Pancreas (tissue), 10 donors: Measurements from ENCODE around the gene AVP. TPM values are rescaled to one million over a fixed set of nuclear protein-coding genes. Genes with fewer than 3 reads are reported as not detected.

Source experiments
- ATAC-seq, 4 donors: fragments of 200-7000 bp; cut with Tn5 transposase; one replicate each; pipeline versions ENCODE4 v1.8.0 to v1.9.1; 2020; ENCODE audit warnings: mild to moderate bottlenecking in 4 of 4, moderate library complexity in 4 of 4
- DNase-seq, 6 donors: peaks; one replicate each; pipeline ENCODE4 v3.0.0-alpha.2; 2020
- FAIRE-seq: peaks from 2 replicates; lab custom pipeline; 2012; peaks lifted over from hg19 to GRCh38; lab: Jason Lieb, UNC
- H3K27ac ChIP-seq, 4 donors: fragments of 200-600 bp; sonication (generic); 1 replicate in 3 of 4; 2 replicates in 1 of 4; pipeline versions ENCODE4 v1.5.0 to v1.8.0; 2020
- H3K27me3 ChIP-seq, 4 donors: fragments of 200-600 bp; one replicate each; pipeline ENCODE4 v1.8.0; 2021
- H3K36me3 ChIP-seq, 3 donors: fragments of 200-600 bp; sonication (generic) in 1 of 3; one replicate each; pipeline versions ENCODE4 v1.5.0 to v1.8.0; 2020 to 2021
- H3K4me1 ChIP-seq, 3 donors: fragments of 200-600 bp; one replicate each; pipeline ENCODE4 v1.8.0; 2021
- H3K4me3 ChIP-seq, 4 donors: fragments of 200-600 bp; sonication (generic) in 2 of 4; one replicate each; pipeline versions ENCODE4 v1.5.0 to v1.8.0; 2020 to 2021
- H3K9me3 ChIP-seq, 4 donors: fragments of 200-600 bp; one replicate each; pipeline ENCODE4 v1.8.0; 2021
- CTCF ChIP-seq, 4 donors: fragments of 200-600 bp; sonication (generic) in 3 of 4; IDR thresholded peaks; one replicate each; pipeline versions ENCODE4 v1.5.0 to v1.8.0; 2021; ENCODE audit warnings: antibody characterized with exemption in 4 of 4
- WGBS, 2 donors: extraction: QIAGEN DNeasy Blood & Tissue Kit; methylation state at CpG; one replicate each; pipeline ENCODE4 v1.1.7; 2013; 5-methylcytosine and 5-hydroxymethylcytosine counted together
- intact Hi-C, 3 donors: fragments of 100-400 bp; cut with DNase I; formaldehyde crosslinking; loops; one replicate each; pipeline versions ENCODE4 v1.11.1 to v1.14.2; 2022
- polyA plus RNA-seq, 2 donors: library from polyadenylated mRNA; stranded (reverse); fragments of 200-250 nt; gene quantifications; one replicate each; pipeline ENCODE4 v1.2.3, GENCODE V29; 2013
- total RNA-seq, 6 donors: library from RNA; stranded (reverse); fragmentation: NEBNext Ultra II Directional in 4 of 6; extraction: Animal tissue kit (Norgen Biotek cat#: 25700) in 4 of 6; gene quantifications; one replicate each; pipeline versions ENCODE4 v1.2.1 to v1.2.4, GENCODE V29; 2021 to 2023
- donor health status: healthy with polysubstance abuse.
- donor health status: DM: no; HTN: no; CAD: no; lungs with moderate emphysema.
- donor health status: DM: no; HTN: no; CAD: no.
- donor health status: control.
- donor health status: control.
- donor health status: Bipolar disorder and iron deficiency.
- donor health status: DM: yes; HTN: yes; CAD: no.
- donor health status: DM: no; HTN: no; CAD: no.
- donor health status: DM: no; HTN: no; CAD: no.
- donor health status: DM: yes; HTN: yes; CAD: no.

The AVP gene
- total and polyA plus RNA-seq, 8 donors = not detected

- ATAC-seq = no peak
- DNase-seq = no peak
- FAIRE-seq = no peak
- no peak overlapping the region for H3K27ac ChIP-seq
- H3K4me3 ChIP-seq = no peak overlapping the region
- no peak for TF ChIP-seq CTCF (IDR thresholded peaks at IDR 0.05)
- H3K36me3 ChIP-seq = no peaks in the 10 kb centered on the region
- no peaks in the 10 kb centered on the region for H3K9me3 ChIP-seq
- WGBS, 2 donors = 90 to 91% methylated on average over 6 of the region's 6 CpGs
- no peaks in the 10 kb centered on the region for H3K4me1 ChIP-seq
- no peaks in the 10 kb centered on the region for H3K27me3 ChIP-seq
- intact Hi-C loops = no loop called here
These were observed 16.7 kb upstream of the AVP start for GRCh38 chr20:3101251-3101650.

- WGBS, 2 donors = 72 to 89% methylated on average over 7 of the region's 7 CpGs
- TF ChIP-seq CTCF (IDR thresholded peaks at IDR 0.05) = no peak
- intact Hi-C loops = no loop called here
- no peaks in the 10 kb centered on the region for H3K4me1 ChIP-seq
- no peaks in the 10 kb centered on the region for H3K27me3 ChIP-seq
- no peak overlapping the region for H3K4me3 ChIP-seq
- DNase-seq = no peak
- no peak overlapping the region for H3K27ac ChIP-seq
- no peaks in the 10 kb centered on the region for H3K36me3 ChIP-seq
- no peak for FAIRE-seq
- ATAC-seq = no peak
- H3K9me3 ChIP-seq = no peaks in the 10 kb centered on the region
These were observed 16.0 kb upstream of the AVP start for GRCh38 chr20:3100480-3100879.

GRCh38 chr20:3094848-3095629, 10.5 kb upstream of the AVP start:
- no peak overlapping the region for H3K27ac ChIP-seq
- H3K9me3 ChIP-seq = no peaks in the 10 kb centered on the region
- no peak for DNase-seq
- WGBS, 2 donors = 82 to 83% methylated on average over 13 of the region's 13 CpGs
- H3K27me3 ChIP-seq = no peaks in the 10 kb centered on the region
- intact Hi-C loops = no loop called here
- ATAC-seq = no peak
- no peak overlapping the region for H3K4me3 ChIP-seq
- H3K36me3 ChIP-seq = no peaks in the 10 kb centered on the region
- TF ChIP-seq CTCF (IDR thresholded peaks at IDR 0.05) = no peak
- no peak for FAIRE-seq
- no peaks in the 10 kb centered on the region for H3K4me1 ChIP-seq

- intact Hi-C loops = no loop called here
- H3K4me1 ChIP-seq = no peaks in the 10 kb centered on the region
- no peak overlapping the region for H3K27ac ChIP-seq
- DNase-seq (no peak), ATAC-seq (no peak), FAIRE-seq (no peak)
- no peak for TF ChIP-seq CTCF (IDR thresholded peaks at IDR 0.05)
- H3K27me3 ChIP-seq = no peaks in the 10 kb centered on the region
- WGBS, 2 donors = 59 to 74% methylated on average over 10 of the region's 10 CpGs
- no peaks in the 10 kb centered on the region for H3K9me3 ChIP-seq
- no peaks in the 10 kb centered on the region for H3K36me3 ChIP-seq
- H3K4me3 ChIP-seq = no peak overlapping the region
These were observed 9.4 kb upstream of the AVP start for GRCh38 chr20:3093861-3094361.
